ENCODE measurements around the gene SCUBE2.

DNA sequence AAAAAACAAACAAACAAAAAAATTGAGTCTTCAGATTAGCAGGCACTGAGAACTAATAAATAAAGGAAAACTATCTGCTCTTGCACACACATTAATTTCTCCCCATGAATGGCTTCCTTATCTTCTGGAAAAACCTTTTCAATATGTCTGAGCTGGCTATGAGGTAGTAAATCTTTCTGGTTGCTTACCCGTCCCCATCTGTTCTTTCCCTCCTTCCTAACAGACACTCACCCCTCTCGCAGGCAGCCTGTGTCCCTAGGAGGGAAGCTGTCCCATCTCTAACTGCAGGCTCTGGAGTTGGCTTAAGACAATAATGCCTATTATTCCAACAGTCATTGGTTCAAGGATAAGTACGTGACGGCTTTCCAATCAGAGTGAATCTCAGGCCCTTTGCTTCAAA is 8.2 kb upstream of the SCUBE2 start:
- TF ChIP-seq NR3C1 (CRISPR knock-in tag; conservative IDR thresholded peaks at IDR 0.05; ENCODE audit: low read depth) (no peak), CTCF (IDR thresholded peaks at IDR 0.05) (no peak), ZNF317 (CRISPR knock-in tag; IDR thresholded peaks at IDR 0.05; ENCODE audit: borderline replicate concordance, low read depth) (no peak), NR2C2 (CRISPR knock-in tag; IDR thresholded peaks at IDR 0.05) (no peak), NR1H2 (CRISPR knock-in tag; IDR thresholded peaks at IDR 0.05) (no peak)
- TF ChIP-seq, protein P1, sequence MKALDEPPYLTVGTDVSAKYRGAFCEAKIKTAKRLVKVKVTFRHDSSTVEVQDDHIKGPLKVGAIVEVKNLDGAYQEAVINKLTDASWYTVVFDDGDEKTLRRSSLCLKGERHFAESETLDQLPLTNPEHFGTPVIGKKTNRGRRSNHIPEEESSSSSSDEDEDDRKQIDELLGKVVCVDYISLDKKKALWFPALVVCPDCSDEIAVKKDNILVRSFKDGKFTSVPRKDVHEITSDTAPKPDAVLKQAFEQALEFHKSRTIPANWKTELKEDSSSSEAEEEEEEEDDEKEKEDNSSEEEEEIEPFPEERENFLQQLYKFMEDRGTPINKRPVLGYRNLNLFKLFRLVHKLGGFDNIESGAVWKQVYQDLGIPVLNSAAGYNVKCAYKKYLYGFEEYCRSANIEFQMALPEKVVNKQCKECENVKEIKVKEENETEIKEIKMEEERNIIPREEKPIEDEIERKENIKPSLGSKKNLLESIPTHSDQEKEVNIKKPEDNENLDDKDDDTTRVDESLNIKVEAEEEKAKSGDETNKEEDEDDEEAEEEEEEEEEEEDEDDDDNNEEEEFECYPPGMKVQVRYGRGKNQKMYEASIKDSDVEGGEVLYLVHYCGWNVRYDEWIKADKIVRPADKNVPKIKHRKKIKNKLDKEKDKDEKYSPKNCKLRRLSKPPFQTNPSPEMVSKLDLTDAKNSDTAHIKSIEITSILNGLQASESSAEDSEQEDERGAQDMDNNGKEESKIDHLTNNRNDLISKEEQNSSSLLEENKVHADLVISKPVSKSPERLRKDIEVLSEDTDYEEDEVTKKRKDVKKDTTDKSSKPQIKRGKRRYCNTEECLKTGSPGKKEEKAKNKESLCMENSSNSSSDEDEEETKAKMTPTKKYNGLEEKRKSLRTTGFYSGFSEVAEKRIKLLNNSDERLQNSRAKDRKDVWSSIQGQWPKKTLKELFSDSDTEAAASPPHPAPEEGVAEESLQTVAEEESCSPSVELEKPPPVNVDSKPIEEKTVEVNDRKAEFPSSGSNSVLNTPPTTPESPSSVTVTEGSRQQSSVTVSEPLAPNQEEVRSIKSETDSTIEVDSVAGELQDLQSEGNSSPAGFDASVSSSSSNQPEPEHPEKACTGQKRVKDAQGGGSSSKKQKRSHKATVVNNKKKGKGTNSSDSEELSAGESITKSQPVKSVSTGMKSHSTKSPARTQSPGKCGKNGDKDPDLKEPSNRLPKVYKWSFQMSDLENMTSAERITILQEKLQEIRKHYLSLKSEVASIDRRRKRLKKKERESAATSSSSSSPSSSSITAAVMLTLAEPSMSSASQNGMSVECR (CRISPR knock-in tag; IDR thresholded peaks at IDR 0.05; ENCODE audit: borderline replicate concordance) = no peak
- TF ChIP-seq, protein P2, sequence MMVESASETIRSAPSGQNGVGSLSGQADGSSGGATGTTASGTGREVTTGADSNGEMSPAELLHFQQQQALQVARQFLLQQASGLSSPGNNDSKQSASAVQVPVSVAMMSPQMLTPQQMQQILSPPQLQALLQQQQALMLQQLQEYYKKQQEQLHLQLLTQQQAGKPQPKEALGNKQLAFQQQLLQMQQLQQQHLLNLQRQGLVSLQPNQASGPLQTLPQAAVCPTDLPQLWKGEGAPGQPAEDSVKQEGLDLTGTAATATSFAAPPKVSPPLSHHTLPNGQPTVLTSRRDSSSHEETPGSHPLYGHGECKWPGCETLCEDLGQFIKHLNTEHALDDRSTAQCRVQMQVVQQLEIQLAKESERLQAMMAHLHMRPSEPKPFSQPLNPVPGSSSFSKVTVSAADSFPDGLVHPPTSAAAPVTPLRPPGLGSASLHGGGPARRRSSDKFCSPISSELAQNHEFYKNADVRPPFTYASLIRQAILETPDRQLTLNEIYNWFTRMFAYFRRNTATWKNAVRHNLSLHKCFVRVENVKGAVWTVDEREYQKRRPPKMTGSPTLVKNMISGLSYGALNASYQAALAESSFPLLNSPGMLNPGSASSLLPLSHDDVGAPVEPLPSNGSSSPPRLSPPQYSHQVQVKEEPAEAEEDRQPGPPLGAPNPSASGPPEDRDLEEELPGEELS (CRISPR knock-in tag; IDR thresholded peaks at IDR 0.05) = no peak

Data from WTC11 (cell line).